ENCODE data around the gene AP2S1.

The AP2S1 gene

DNA sequence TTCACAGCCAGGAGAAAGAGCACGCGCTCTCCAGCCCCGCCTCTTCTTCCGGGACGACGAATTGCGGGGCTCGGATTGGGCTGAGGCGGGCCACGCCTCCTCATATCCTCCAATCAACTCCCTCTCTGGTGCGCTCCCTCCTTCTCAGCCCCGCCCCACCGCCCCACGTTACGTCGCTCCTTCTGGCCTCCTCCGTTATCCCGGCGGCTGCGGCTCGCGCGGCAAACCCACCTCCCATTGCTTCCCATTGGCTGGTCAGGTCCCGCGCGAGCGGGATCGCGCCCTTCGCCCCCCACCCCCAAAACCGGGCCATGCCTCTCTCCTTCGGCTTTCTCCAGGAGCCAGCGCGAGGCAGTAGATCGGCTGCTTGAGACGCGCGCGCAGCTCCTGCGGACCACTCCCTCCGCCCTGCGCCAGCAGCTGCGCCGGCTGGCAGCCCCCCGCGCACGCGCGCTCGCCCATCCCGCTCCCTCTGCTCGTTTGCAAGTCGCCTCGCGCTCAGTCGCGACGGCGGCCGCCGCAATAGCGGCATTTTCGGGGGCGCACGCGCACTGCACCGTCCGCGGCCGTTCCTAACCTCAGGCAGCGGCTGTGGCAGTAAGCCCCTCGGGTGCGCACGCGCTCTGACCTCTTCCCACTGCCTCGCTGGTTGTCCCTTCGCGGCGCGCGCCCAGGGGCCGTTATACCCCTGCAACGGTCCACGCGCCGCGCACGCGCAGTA is 9.6 kb upstream of the AP2S1 start (continued):
- TF ChIP-seq, protein P1, sequence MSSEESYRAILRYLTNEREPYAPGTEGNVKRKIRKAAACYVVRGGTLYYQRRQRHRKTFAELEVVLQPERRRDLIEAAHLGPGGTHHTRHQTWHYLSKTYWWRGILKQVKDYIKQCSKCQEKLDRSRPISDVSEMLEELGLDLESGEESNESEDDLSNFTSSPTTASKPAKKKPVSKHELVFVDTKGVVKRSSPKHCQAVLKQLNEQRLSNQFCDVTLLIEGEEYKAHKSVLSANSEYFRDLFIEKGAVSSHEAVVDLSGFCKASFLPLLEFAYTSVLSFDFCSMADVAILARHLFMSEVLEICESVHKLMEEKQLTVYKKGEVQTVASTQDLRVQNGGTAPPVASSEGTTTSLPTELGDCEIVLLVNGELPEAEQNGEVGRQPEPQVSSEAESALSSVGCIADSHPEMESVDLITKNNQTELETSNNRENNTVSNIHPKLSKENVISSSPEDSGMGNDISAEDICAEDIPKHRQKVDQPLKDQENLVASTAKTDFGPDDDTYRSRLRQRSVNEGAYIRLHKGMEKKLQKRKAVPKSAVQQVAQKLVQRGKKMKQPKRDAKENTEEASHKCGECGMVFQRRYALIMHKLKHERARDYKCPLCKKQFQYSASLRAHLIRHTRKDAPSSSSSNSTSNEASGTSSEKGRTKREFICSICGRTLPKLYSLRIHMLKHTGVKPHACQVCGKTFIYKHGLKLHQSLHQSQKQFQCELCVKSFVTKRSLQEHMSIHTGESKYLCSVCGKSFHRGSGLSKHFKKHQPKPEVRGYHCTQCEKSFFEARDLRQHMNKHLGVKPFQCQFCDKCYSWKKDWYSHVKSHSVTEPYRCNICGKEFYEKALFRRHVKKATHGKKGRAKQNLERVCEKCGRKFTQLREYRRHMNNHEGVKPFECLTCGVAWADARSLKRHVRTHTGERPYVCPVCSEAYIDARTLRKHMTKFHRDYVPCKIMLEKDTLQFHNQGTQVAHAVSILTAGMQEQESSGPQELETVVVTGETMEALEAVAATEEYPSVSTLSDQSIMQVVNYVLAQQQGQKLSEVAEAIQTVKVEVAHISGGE (tag by site-specific recombination; conservative IDR thresholded peaks at IDR 0.05; ENCODE audit: low read depth), result no peak
- TF ChIP-seq, protein P2, sequence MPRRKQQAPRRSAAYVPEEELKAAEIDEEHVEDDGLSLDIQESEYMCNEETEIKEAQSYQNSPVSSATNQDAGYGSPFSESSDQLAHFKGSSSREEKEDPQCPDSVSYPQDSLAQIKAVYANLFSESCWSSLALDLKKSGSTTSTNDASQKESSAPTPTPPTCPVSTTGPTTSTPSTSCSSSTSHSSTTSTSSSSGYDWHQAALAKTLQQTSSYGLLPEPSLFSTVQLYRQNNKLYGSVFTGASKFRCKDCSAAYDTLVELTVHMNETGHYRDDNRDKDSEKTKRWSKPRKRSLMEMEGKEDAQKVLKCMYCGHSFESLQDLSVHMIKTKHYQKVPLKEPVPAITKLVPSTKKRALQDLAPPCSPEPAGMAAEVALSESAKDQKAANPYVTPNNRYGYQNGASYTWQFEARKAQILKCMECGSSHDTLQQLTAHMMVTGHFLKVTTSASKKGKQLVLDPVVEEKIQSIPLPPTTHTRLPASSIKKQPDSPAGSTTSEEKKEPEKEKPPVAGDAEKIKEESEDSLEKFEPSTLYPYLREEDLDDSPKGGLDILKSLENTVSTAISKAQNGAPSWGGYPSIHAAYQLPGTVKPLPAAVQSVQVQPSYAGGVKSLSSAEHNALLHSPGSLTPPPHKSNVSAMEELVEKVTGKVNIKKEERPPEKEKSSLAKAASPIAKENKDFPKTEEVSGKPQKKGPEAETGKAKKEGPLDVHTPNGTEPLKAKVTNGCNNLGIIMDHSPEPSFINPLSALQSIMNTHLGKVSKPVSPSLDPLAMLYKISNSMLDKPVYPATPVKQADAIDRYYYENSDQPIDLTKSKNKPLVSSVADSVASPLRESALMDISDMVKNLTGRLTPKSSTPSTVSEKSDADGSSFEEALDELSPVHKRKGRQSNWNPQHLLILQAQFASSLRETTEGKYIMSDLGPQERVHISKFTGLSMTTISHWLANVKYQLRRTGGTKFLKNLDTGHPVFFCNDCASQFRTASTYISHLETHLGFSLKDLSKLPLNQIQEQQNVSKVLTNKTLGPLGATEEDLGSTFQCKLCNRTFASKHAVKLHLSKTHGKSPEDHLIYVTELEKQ (tag by site-specific recombination; IDR thresholded peaks at IDR 0.05; ENCODE audit: borderline replicate concordance), result peak; percentile 13; the same call in 1 of the 2 replicates
- TF ChIP-seq EGR2 (tag by site-specific recombination; IDR thresholded peaks at IDR 0.05; ENCODE audit: low read depth) (no peak; the same call in 1 of the 2 replicates), ZBTB8A (tag by site-specific recombination; IDR thresholded peaks at IDR 0.05) (peak; percentile 68), ZNF776 (tag by site-specific recombination; IDR thresholded peaks at IDR 0.05; ENCODE audit: borderline replicate concordance) (no peak), ZNF138 (tag by site-specific recombination; IDR thresholded peaks at IDR 0.05; ENCODE audit: borderline replicate concordance) (no peak), ZNF768 (tag by site-specific recombination; IDR thresholded peaks at IDR 0.05) (no peak), RBAK (tag by site-specific recombination; IDR thresholded peaks at IDR 0.05) (no peak), ZNF146 (tag by site-specific recombination; IDR thresholded peaks at IDR 0.05) (no peak), ZNF843 (tag by site-specific recombination; IDR thresholded peaks at IDR 0.05) (peak; percentile 46; the same call in 1 of the 2 replicates), ZNF610 (tag by site-specific recombination; IDR thresholded peaks at IDR 0.05; ENCODE audit: borderline replicate concordance) (peak; percentile 62; the same call in 1 of the 2 replicates), ZNF561 (tag by site-specific recombination; IDR thresholded peaks at IDR 0.05; ENCODE audit: borderline replicate concordance) (peak; percentile 80; the same call in 1 of the 2 replicates), ZNF658 (tag by site-specific recombination; IDR thresholded peaks at IDR 0.05) (no peak), SP3 (tag by site-specific recombination; IDR thresholded peaks at IDR 0.05) (peak; percentile 97), ZNF10 (tag by site-specific recombination; IDR thresholded peaks at IDR 0.05) (0 out of 2 replicates have a peak, but pooled peaks have one; percentile 8), KLF9 (tag by site-specific recombination; IDR thresholded peaks at IDR 0.05; ENCODE audit: low read depth) (peak; percentile 85), ZNF600 (tag by site-specific recombination; IDR thresholded peaks at IDR 0.05) (no peak), ZNF335 (tag by site-specific recombination; conservative IDR thresholded peaks at IDR 0.05) (peak; percentile 62), ZFP41 (tag by site-specific recombination; IDR thresholded peaks at IDR 0.05; ENCODE audit: borderline replicate concordance) (no peak), ZNF48 (tag by site-specific recombination; IDR thresholded peaks at IDR 0.05) (no peak), ZNF324 (tag by site-specific recombination; IDR thresholded peaks at IDR 0.05) (0 out of 2 replicates have a peak, but pooled peaks have one; percentile 32)
- TF ChIP-seq, protein P3, sequence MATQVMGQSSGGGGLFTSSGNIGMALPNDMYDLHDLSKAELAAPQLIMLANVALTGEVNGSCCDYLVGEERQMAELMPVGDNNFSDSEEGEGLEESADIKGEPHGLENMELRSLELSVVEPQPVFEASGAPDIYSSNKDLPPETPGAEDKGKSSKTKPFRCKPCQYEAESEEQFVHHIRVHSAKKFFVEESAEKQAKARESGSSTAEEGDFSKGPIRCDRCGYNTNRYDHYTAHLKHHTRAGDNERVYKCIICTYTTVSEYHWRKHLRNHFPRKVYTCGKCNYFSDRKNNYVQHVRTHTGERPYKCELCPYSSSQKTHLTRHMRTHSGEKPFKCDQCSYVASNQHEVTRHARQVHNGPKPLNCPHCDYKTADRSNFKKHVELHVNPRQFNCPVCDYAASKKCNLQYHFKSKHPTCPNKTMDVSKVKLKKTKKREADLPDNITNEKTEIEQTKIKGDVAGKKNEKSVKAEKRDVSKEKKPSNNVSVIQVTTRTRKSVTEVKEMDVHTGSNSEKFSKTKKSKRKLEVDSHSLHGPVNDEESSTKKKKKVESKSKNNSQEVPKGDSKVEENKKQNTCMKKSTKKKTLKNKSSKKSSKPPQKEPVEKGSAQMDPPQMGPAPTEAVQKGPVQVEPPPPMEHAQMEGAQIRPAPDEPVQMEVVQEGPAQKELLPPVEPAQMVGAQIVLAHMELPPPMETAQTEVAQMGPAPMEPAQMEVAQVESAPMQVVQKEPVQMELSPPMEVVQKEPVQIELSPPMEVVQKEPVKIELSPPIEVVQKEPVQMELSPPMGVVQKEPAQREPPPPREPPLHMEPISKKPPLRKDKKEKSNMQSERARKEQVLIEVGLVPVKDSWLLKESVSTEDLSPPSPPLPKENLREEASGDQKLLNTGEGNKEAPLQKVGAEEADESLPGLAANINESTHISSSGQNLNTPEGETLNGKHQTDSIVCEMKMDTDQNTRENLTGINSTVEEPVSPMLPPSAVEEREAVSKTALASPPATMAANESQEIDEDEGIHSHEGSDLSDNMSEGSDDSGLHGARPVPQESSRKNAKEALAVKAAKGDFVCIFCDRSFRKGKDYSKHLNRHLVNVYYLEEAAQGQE (tag by site-specific recombination; IDR thresholded peaks at IDR 0.05), result peak; percentile 11; the same call in 1 of the 2 replicates
- TF ChIP-seq, protein P4, sequence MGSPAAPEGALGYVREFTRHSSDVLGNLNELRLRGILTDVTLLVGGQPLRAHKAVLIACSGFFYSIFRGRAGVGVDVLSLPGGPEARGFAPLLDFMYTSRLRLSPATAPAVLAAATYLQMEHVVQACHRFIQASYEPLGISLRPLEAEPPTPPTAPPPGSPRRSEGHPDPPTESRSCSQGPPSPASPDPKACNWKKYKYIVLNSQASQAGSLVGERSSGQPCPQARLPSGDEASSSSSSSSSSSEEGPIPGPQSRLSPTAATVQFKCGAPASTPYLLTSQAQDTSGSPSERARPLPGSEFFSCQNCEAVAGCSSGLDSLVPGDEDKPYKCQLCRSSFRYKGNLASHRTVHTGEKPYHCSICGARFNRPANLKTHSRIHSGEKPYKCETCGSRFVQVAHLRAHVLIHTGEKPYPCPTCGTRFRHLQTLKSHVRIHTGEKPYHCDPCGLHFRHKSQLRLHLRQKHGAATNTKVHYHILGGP (tag by site-specific recombination; IDR thresholded peaks at IDR 0.05), result no peak
- TF ChIP-seq, protein P5, sequence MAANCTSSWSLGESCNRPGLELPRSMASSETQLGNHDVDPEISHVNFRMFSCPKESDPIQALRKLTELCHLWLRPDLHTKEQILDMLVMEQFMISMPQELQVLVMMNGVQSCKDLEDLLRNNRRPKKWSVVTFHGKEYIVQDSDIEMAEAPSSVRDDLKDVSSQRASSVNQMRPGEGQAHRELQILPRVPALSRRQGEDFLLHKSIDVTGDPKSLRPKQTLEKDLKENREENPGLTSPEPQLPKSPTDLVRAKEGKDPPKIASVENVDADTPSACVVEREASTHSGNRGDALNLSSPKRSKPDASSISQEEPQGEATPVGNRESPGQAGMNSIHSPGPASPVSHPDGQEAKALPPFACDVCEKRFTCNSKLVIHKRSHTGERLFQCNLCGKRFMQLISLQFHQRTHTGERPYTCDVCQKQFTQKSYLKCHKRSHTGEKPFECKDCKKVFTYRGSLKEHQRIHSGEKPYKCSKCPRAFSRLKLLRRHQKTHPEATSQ (tag by site-specific recombination; IDR thresholded peaks at IDR 0.05), result no peak; the same call in 1 of the 2 replicates
- TF ChIP-seq, protein P6, sequence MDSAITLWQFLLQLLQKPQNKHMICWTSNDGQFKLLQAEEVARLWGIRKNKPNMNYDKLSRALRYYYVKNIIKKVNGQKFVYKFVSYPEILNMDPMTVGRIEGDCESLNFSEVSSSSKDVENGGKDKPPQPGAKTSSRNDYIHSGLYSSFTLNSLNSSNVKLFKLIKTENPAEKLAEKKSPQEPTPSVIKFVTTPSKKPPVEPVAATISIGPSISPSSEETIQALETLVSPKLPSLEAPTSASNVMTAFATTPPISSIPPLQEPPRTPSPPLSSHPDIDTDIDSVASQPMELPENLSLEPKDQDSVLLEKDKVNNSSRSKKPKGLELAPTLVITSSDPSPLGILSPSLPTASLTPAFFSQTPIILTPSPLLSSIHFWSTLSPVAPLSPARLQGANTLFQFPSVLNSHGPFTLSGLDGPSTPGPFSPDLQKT (IDR thresholded peaks at IDR 0.05; ENCODE audit: borderline replicate concordance, low read depth, low read length), result no peak

Data from HEK293 (cell line).